Middle frontal gyrus (tissue), 1 donor: ENCODE data around the gene DEFB123.

Source experiments
- DNase-seq: peaks from one replicate; pipeline ENCODE4 v3.0.0-alpha.2; 2015; ENCODE audit warnings: low spot score; ENCODE audit errors: extremely low spot score

The DEFB123 gene

DNA sequence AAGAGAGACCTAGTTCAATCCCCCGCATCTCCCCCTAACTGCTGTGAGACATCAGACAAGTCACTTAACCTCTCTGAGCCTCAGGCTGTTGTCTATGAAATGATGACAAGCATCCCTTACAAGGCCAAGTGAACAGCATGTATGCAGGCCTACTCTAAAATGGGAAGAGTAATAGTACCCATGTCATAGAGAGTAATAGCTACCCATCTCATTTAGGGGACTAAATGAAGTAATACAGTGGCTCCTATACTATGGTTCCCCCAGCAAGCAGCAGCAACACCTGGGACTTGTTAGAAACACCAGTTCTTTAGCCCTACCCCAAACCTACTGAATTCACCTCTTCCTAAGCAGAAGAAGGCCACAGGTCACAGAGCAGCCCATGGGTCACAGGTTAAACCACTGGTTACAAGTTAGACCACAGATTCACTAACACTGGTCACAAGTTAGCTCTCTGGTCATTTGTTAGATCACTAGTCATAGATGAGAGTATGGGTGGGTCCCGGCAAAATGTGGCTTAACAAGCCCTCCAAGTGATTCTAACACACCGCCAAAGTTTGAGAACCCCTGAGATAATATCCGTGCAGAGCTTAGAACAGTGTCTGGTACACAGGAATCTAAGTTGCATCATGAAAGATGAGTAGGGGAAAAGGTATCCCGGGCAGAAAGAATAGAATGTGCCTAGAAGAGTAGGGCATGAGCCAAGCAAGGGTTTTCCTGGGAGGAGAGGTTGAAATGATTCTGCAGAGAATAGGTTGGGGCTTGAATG is 33.1 kb downstream of the DEFB123 start:
- DNase-seq, result no peak

DNA sequence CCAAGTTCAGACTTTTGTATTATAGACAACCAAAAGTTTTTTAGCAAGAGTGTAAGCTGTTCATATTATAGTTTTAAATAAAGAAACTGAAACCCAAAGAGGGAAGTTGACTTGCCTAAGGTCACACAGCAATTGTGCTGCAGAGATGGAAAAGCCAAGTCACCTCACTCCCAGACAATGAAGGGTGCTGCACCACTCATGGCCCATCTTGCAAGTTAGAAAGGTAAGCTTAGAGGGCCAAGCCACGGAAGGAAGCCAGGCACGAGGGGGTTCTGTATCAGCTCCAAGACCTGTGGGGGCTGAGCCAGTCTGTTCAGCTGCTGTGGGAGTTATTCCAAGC is 33.6 kb downstream of the DEFB123 start:
- DNase-seq, result no peak

DNA sequence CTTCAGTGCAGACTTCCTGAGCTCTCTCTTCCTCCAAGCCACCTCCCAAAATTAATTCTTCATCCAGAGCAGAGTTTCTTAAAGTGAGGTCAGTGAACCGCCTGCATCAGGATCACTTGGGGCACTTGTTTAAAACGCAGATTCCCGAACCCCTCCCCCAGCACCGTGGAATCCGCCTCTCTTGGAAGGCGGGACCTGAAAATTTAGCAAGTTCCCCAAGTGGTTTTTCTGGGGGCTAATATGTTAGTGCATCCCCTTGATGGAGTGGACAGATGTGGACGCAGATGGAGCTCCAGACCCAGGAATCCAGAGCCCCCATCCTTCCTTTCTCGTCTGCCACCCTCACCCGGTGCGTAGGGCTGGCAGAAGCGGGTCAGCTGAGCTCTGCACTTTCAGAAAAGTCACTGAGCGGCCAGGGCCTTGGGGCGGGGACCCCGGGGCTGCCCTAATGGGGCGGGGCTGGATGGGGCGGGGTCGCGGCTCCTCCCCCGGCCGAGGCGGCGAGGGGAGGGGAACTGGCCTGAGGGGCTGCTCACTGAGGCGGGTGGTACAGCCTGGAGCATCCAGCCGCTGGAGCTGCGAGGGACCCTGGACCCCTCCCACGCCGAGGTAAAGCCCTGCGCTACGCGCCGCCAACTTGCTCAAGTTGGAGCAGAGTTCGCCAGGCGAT is 34.5 kb downstream of the DEFB123 start, which contains the start of the genes DEFB124 and REM1:
Gene DEFB124 (minus strand): TSS at position 370 of the 670 bp plus-strand sequence. CDS start 2,114 bp downstream, outside the sequence.
Gene REM1 (plus strand): TSS at position 531 of the 670 bp plus-strand sequence. CDS start 1,158 bp downstream, outside the sequence.
- DNase-seq, result no peak

DNA sequence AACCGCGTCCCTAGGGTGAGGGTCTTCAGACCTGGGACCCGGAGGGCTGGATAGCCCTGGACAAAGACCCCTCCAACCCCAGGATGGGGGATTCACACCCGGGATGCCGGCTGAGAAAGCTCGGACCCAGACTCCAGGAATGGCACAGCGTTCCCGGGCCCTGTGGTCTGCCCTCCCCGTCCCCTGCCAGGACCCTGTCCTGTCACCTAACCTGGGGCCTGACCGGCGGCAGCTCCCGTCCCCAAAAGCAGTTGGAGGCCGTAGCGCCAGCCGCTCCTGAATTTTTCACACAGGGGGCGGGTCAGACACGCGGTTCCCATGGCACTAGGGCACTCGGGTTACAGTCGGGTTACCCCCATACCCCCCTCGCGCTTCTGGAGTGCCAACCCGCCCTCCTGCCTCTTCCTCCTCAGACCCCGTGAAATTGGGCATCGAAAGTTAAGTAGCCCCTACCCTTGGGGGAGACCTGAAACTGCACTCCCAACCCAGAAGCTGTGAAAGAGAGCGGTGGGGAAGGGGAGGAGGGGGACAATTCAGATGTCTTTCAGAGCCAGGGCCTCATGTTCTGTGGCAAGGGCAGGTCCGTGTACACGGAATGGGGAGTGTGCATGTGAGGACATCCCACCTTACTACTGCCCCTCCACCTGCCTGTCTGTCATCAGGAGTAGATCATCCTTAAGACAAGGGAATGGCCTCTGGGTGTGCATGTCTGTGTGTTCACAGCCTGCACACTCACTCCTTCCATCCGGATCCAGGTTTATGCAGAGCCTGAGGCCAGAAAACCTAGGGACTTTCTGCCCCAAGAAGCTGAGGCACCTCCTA is 35.3 kb downstream of the DEFB123 start:
- no peak for DNase-seq

DNA sequence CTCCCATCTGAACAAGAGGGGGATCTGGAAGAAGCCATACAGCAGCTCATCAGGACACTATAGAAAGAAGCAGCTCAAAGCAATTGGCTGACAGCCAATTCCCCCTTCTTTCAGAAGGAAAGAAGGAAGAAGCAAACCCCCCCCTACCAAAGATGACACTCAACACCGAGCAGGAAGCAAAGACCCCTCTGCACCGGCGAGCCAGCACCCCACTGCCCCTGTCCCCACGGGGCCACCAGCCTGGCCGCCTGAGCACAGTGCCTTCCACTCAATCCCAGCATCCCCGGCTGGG is 35.8 kb downstream of the DEFB123 start:
- DNase-seq, result no peak

DNA sequence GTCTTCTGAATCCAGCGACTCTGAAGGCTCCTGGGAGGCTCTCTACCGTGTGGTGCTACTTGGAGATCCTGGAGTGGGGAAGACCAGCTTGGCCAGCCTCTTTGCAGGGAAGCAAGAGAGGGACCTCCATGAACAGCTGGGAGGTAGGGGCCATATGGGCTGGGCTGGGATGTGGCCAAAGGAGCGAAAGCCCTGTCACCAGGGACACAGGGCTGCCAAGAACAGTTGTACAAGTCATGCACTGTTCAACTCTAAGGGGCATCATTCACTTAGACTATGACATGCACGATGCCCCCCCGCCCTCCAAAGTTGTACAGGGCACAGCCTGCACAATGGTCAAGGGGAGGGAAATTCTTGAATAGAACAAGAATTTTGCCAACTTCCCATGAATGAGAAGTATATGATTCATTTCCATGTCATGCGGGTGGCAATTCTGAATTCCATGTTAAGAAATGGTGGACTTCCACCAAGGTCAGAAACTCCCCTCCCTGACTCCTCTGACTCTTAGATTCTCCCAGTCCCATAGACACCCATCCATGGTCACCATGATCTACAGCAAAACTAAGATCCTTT is 36.3 kb downstream of the DEFB123 start:
- no peak for DNase-seq

DNA sequence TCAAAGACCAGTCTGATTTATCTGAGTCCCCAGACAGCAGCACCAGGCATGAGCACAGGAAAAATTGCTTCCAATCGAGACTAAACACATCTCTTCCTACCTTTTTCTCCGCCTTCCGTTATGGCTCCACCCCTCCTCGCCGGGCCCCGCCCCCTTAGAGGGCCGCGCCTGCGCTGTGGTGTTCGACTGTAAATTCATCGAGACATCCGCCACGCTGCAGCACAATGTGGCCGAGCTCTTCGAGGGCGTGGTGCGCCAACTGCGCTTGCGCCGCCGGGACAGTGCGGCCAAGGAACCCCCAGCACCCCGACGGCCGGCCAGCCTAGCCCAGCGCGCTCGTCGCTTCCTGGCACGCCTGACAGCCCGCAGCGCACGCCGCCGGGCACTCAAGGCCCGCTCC is 43.6 kb downstream of the DEFB123 start:
- DNase-seq, result no peak

DNA sequence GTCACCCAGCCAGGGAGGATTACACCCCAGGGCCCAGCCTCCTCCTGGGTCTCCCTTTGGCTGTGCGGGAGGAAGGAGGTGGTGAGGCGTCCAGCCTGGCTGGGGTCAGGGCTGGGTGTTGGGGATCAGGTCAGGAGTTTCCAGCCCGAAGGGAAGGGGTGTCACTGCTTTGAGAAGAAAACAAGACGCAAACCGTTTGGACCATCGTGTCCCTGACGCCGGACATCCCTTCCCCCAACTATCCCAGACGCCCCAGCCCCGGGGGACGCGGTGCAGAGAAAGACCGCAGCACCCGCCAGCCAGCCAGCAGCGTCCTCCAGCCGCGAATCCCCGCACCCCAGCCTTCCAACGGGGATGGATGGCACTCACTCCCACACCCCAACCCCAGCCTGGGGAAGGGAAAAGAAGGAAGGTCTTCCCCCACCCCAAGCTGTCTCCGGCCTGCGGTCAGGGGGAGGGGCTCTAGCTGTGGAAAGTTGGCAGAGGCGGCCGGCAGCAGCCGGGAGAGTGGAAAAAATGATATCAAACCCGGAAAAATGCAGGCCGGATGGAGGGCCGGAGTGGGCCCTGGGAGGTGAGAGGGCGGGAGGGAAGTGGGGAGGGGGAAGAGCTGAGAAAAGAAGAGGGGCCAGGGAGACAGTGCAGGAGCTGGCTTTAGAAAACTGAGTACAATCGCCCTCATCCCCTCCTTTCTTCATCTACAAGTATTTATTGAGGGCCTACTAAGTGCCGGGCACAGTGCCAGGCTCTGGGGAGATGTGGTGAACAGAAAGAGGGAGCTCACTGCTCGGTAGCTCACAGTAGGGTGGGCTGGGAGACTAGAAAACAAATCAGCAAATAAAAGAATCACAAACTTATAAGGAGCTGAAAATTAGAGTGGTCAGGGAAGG is 45.3 kb downstream of the DEFB123 start:
- no peak for DNase-seq

DNA sequence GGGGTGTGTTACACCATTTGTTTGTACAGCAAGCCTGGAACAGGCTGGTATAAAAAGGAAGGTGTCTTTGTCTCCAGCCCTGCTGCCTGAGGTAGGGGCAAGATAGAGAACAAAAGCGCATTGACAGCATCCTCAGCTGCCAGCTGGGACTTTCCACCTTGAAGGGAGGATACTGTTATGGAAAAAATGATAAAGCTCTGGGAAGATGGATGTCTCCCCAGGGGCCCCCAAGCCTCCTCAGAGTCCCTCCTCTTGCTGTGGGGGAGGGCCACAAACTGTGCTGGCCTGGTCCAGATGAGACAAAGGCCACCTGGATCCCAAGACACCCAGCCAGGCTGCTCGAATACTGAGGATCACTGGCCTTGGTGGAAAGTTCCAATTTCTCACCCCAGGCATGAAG is 47.7 kb downstream of the DEFB123 start:
- no peak for DNase-seq

DNA sequence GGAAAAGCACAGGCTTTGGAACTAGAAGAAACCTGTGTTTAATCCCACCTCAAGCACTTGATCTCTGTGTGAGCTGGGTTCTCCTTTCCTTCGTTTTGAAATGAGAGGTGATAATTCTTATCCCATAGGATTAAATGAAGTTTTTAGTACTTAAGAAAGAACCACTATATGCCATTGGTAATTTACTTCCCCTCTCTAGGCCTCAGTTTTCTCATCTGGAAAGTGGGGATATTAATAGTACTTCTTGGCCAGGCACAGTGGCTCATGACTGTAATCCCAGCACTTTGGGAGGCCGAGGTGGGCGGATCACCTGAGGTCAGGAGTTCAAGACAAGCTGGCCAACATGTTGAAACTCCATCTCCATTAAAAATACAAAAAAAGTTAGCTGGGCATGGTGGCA is 48.7 kb downstream of the DEFB123 start:
- DNase-seq, result no peak

DNA sequence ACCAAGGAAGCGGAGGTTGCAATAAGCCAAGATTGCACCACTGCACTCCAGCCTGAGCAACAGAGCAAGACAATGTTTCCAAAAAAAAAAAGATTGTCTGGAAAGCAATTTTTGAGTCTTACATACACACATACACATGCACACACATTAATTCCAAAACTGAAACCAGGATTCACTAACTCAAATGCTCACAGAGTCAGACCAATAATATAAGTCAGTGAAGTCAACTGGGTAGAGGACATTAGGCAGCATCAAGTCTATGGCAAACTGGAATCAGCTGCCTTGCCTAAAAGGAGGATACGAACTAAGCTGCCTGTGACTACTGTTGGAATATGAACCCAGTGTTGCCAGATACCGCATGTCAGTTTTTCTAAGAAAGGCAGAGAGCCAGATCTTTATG is 50.3 kb downstream of the DEFB123 start:
- DNase-seq, result no peak

DNA sequence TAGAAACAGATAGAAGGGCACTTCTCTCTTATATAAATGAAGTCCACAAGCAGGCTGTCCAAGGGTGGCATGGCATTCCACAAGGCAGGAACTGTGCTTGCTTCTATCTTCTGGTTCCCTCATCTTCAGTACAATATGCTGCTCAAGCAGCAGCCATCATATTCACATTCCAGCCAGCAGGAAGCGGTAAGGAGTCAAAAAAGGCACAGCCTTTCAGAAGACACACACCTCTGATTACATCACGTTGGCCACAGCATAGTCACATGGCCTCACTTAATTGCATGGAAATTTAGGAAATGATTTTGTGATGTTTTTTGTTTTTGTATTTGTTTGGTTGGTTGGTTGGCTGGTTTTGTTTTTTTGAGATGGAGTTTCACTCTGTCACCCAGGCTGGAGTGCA is 53.7 kb downstream of the DEFB123 start:
- no peak for DNase-seq

DNA sequence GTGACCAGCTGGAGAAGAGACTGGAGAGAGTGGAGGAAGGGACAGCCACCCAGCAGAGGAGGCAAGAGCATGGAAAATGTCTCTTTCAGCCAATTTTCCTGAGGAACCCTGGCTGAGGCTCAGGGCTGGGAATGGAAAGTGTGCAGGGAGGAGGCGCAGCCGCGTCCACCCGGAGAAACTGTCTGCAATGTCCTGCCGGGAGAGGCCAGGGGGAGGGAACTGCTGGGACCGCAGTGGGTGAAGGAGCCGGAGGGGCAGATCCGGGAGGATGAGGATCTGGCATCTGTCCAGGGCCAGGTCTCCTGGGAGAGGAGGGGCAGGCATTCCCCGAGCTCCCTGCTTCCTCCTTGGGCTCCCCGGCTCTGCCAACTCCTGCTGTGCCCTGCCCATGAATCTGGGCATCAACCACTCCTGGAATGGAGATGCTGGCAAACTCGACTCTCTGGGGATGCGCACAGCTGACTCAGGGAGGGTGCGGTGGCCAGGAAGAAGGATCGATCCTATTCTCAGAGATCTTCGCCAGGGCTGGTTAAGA is 56.4 kb downstream of the DEFB123 start:
- DNase-seq, result no peak

DNA sequence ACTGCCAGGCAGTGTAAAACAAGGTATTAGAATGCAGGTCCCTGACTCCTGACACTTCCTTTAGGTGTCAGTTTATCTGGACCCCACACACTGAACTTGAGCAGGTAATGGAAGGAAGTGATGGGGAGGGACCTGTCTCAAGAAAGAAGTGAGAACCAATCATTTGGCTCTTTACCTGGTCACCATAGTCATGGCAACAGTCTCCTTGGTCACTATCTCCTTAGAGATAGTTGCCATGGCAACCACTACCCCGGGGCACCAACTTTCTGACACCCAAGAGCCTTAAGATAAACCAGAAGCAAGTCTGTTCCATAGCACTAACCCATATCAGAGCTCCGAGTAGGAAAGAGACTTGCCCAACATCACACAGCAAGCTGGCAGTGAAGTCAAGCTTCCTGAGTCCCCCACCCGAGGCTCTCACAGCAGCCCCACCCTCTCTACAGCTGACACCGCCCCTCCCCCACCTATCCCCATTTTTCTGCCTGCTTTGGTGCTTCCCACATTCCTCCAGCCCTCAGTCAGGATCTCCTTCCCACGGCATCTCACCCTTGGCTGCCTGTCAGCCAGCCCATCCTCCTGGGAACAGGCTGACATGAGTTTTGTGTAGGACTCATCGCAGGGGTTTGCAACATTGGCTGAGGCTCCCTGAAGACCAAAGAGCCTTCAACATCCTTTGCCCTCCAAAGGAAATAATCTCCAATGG is 57.6 kb downstream of the DEFB123 start:
- no peak for DNase-seq
